IMR-90 (cell line): ENCODE results near the gene DUSP9. TPM values are rescaled to one million over a fixed set of nuclear protein-coding genes. Genes with fewer than 3 reads are reported as not detected.

Source experiments
- ATAC-seq: fragments of 200-7000 bp; cut with Tn5 transposase; 2 replicates; pipeline ENCODE4 v1.9.1; 2020; ENCODE audit warnings: low read depth, mild to moderate bottlenecking, moderate library complexity
- BruUV-seq: library from RNA; stranded (reverse); fragments of 400-500 nt; replicated peaks from 2 replicates; lab custom pipeline; 2021; lab: Mats Ljungman, UMichigan
- CTCF ChIA-PET: fragments of 300-600 bp; formaldehyde crosslinking; extraction: SDS; loops from one replicate; lab custom pipeline; 2021; ENCODE audit warnings: antibody characterized with exemption; lab: Yijun Ruan, JAX
- POLR2A ChIA-PET: fragments of 300-600 bp; sonication (Branson Sonifier 250); formaldehyde crosslinking; loops from one replicate; lab custom pipeline; 2022; ENCODE audit warnings: antibody characterized with exemption; ENCODE audit not compliant: unreplicated experiment; lab: Charles Lee
- DNase-seq: peaks from one replicate; pipeline ENCODE4 v3.0.0; 2013
- H2AFZ ChIP-seq: replicated peaks from 2 replicates; pipeline ENCODE3; 2013; ENCODE audit warnings: low read length, mild to moderate bottlenecking; ENCODE audit not compliant: poor library complexity
- H2AK5ac ChIP-seq: 2 replicates; pipeline ENCODE4 v1.6.1; 2013; ENCODE audit warnings: low read depth, low read length, inconsistent platforms
- H2AK9ac ChIP-seq: replicated peaks from 2 replicates; pipeline ENCODE3; 2013; ENCODE audit warnings: mild to moderate bottlenecking, low read depth, low read length, moderate library complexity; ENCODE audit not compliant: poor library complexity
- H2BK120ac ChIP-seq: 2 replicates; pipeline ENCODE4 v1.6.1; 2013; ENCODE audit warnings: low read depth, low read length, inconsistent platforms
- H2BK15ac ChIP-seq: 3 replicates; pipeline ENCODE4 v1.6.1; 2013; ENCODE audit warnings: low read depth, low read length, inconsistent platforms
- H2BK20ac ChIP-seq: 2 replicates; pipeline ENCODE4 v1.6.1; 2013; ENCODE audit warnings: low read depth, mild to moderate bottlenecking, inconsistent platforms, low read length, moderate library complexity
- H2BK5ac ChIP-seq: 2 replicates; pipeline ENCODE4 v1.6.1; 2013; ENCODE audit warnings: mild to moderate bottlenecking, low read depth, low read length, inconsistent platforms; ENCODE audit not compliant: poor library complexity, severe bottlenecking
- H3K14ac ChIP-seq: replicated peaks from 2 replicates; pipeline ENCODE4 v1.6.1; 2013; ENCODE audit warnings: low read depth, low read length, inconsistent platforms
- H3K18ac ChIP-seq: 2 replicates; pipeline ENCODE4 v1.6.1; 2013; ENCODE audit warnings: low read depth, low read length, control low read depth
- H3K23ac ChIP-seq: 2 replicates; pipeline ENCODE4 v1.6.1; 2013; ENCODE audit warnings: low read depth, low read length, inconsistent platforms
- H3K27ac ChIP-seq: 2 replicates; pipeline ENCODE4 v1.5.1; 2013; ENCODE audit warnings: mild to moderate bottlenecking, control low read depth, low read length; ENCODE audit not compliant: insufficient read depth
- H3K27me3 ChIP-seq: 2 replicates; pipeline ENCODE4 v1.6.1; 2013; ENCODE audit warnings: low read length; ENCODE audit not compliant: control insufficient read depth, insufficient read depth
- H3K36me3 ChIP-seq: 2 replicates; pipeline ENCODE4 v1.6.1; 2013; ENCODE audit warnings: low read length, mixed read lengths; ENCODE audit not compliant: control insufficient read depth, insufficient read depth
- H3K4ac ChIP-seq: 2 replicates; pipeline ENCODE4 v1.6.1; 2013; ENCODE audit warnings: low read depth, low read length, inconsistent platforms
- H3K4me1 ChIP-seq: 2 replicates; pipeline ENCODE4 v1.6.1; 2013; ENCODE audit warnings: low read length, mixed read lengths; ENCODE audit not compliant: control insufficient read depth, insufficient read depth
- H3K4me2 ChIP-seq: 2 replicates; pipeline ENCODE4 v1.6.1; 2013; ENCODE audit warnings: low read depth, mild to moderate bottlenecking, control low read depth, low read length, moderate library complexity
- H3K4me3 ChIP-seq: 2 replicates; pipeline ENCODE4 v1.5.1; 2013; ENCODE audit warnings: low read depth, mild to moderate bottlenecking, control low read depth, low read length, moderate library complexity; ENCODE audit not compliant: insufficient read depth
- H3K56ac ChIP-seq: 2 replicates; pipeline ENCODE4 v1.6.1; 2013; ENCODE audit warnings: low read length, inconsistent platforms; ENCODE audit not compliant: insufficient read depth; ENCODE audit errors: extremely low read depth
- H3K79me1 ChIP-seq, 2 experiments: 2 replicates each; pipeline ENCODE4 v1.6.1; 2013; ENCODE audit warnings: low read length in 2 of 2, inconsistent platforms in 1 of 2, low read depth in 1 of 2
- H3K9ac ChIP-seq: 2 replicates; pipeline ENCODE4 v1.6.1; 2013; ENCODE audit warnings: low read depth, low read length, control low read depth
- H3K9me1 ChIP-seq: 2 replicates; pipeline ENCODE4 v1.6.1; 2013; ENCODE audit warnings: low read length, inconsistent platforms; ENCODE audit not compliant: insufficient read depth
- H3K9me3 ChIP-seq: 2 replicates; pipeline ENCODE4 v1.6.1; 2013; ENCODE audit warnings: low read length; ENCODE audit not compliant: control insufficient read depth, insufficient read depth
- H4K20me1 ChIP-seq: 2 replicates; pipeline ENCODE4 v1.6.1; 2013; ENCODE audit warnings: low read length, inconsistent platforms; ENCODE audit not compliant: insufficient read depth
- H4K5ac ChIP-seq: 2 replicates; pipeline ENCODE4 v1.6.1; 2013; ENCODE audit warnings: mild to moderate bottlenecking, low read depth, low read length, control low read depth
- H4K8ac ChIP-seq, 2 experiments: 2 replicates each; pipeline ENCODE4 v1.6.1; 2013; ENCODE audit warnings: low read depth in 2 of 2, low read length in 2 of 2, control low read depth in 1 of 2, inconsistent platforms in 1 of 2
- H4K91ac ChIP-seq: 2 replicates; pipeline ENCODE4 v1.6.1; 2013; ENCODE audit warnings: low read depth, low read length, inconsistent platforms; ENCODE audit not compliant: insufficient read depth
- BHLHE40 ChIP-seq: fragments of 150-350 bp; IDR thresholded peaks from 2 replicates; pipeline ENCODE4 v1.6.1; 2016; ENCODE audit warnings: mild to moderate bottlenecking, low read depth, low read length
- CEBPB ChIP-seq: IDR thresholded peaks from 2 replicates; pipeline ENCODE4 v1.6.1; 2012; ENCODE audit warnings: low read depth, low read length, improper control_type of control experiment
- CTCF ChIP-seq: conservative IDR thresholded peaks from 2 replicates; pipeline ENCODE4 v1.5.1; 2012; ENCODE audit warnings: mild to moderate bottlenecking, low read depth, low read length, improper control_type of control experiment
- FOS ChIP-seq: fragments of 150-350 bp; IDR thresholded peaks from 2 replicates; pipeline ENCODE4 v1.6.1; 2016; ENCODE audit warnings: low read depth, low read length
- MAFK ChIP-seq: IDR thresholded peaks from 2 replicates; pipeline ENCODE4 v1.6.1; 2012; ENCODE audit warnings: low read depth, low read length, improper control_type of control experiment
- RAD21 ChIP-seq: IDR thresholded peaks from 2 replicates; pipeline ENCODE4 v1.6.1; 2012; ENCODE audit warnings: low read length, improper control_type of control experiment
- RCOR1 ChIP-seq: IDR thresholded peaks from 2 replicates; pipeline ENCODE4 v1.6.1; 2012; ENCODE audit warnings: mild to moderate bottlenecking, low read length, improper control_type of control experiment; ENCODE audit not compliant: insufficient replicate concordance
- RFX5 ChIP-seq: IDR thresholded peaks from 2 replicates; pipeline ENCODE4 v1.8.0; 2012; ENCODE audit warnings: low read depth, mild to moderate bottlenecking, low read length, moderate library complexity
- USF2 ChIP-seq: fragments of 150-350 bp; IDR thresholded peaks from 2 replicates; pipeline ENCODE4 v1.6.1; 2017; ENCODE audit warnings: mild to moderate bottlenecking, antibody characterized with exemption, low read length, low read depth
- WGBS, 2 experiments: methylation state at CpG; one replicate each; pipeline versions ENCODE4 v1.1.5 to v1.1.7; 2013; ENCODE audit warnings: missing lambda C conversion rate in 2 of 2; ENCODE audit not compliant: insufficient read length in 1 of 2; ENCODE audit errors: extremely low coverage in 2 of 2; 5-methylcytosine and 5-hydroxymethylcytosine counted together
- dilution Hi-C: fragments of 300-500 bp; cut with HindIII; formaldehyde crosslinking; loops from one replicate; pipeline ENCODE4 v1.14.3; 2018; ENCODE audit warnings: low sequenced_read_pairs; ENCODE audit not compliant: unreplicated experiment
- in situ Hi-C: fragments of 300-500 bp; cut with MboI; formaldehyde crosslinking; loops from 3 replicates; pipeline ENCODE4 v1.14.3; 2019; ENCODE audit warnings: low sequenced_read_pairs, inconsistent platforms, mixed read lengths
- intact Hi-C: fragments of 100-400 bp; cut with micrococcal nuclease; formaldehyde crosslinking; loops from 2 replicates; pipeline ENCODE4 v1.10.0; 2022
- polyA plus RNA-seq, 3 experiments: library from polyadenylated mRNA; depleted of rRNA; stranded (reverse); fragments of >200 nt; gene quantifications; 2 replicates each; pipeline ENCODE4 v1.2.3, GENCODE V29; 2012; ENCODE audit warnings: low replicate concordance in 1 of 3
- total RNA-seq: library from RNA; depleted of rRNA; stranded (reverse); fragments of >200 nt; gene quantifications from 2 replicates; pipeline ENCODE4 v1.2.3, GENCODE V29; 2012

The DUSP9 gene
- total and polyA plus RNA-seq, 2 of the 4 experiments (the other 2 are of a cell fraction), result under 0.01 to 0.09 TPM

- CTCF ChIA-PET, result no interaction called here
- Histone ChIP-seq H3K56ac (no peak overlapping the region), H3K23ac (no peak overlapping the region), H4K91ac (no peak overlapping the region), H3K4me3 (no peak overlapping the region), H3K36me3 (no peaks in the 10 kb centered on the region), H3K27ac (no peak overlapping the region), H3K4me1 (no peaks in the 10 kb centered on the region), H3K27me3 (peaks cover 25% of the 10 kb centered on the region; the same call in 1 of the 2 replicates), H3K9me3 (peaks cover 8% of the 10 kb centered on the region), H3K18ac (no peak overlapping the region), H2BK120ac (no peak overlapping the region), H3K9ac (no peak overlapping the region), H2BK15ac (no peak overlapping the region), H2AK5ac (no peak overlapping the region), H2BK20ac (no peak overlapping the region), H4K20me1 (no peaks in the 10 kb centered on the region), H3K9me1 (no peaks in the 10 kb centered on the region), H3K79me1 (no peaks in the 10 kb centered on the region), H3K4me2 (no peak overlapping the region), H2AK9ac (no peak overlapping the region), H2AFZ (no peak overlapping the region), H4K8ac (no peak overlapping the region), H3K4ac (no peak overlapping the region), H2BK5ac (no peak overlapping the region), H4K5ac (no peak overlapping the region), H3K14ac (no peak overlapping the region)
- POLR2A ChIA-PET, result no interaction called here
- BruUV-seq, result no TSS peak
- in situ Hi-C loops, result no loop called here
- no CpG with 5 or more reads among the region's 15 CpGs for WGBS, 2 experiments
- ATAC-seq (no peak), DNase-seq (no peak)
- intact Hi-C loops, result no loop called here
- TF ChIP-seq USF2 (no peak), FOS (no peak), CEBPB (no peak), RFX5 (no peak), BHLHE40 (no peak), CTCF (no peak), RAD21 (no peak), MAFK (no peak), RCOR1 (no peak)
- dilution Hi-C loops, result no loop called here
These were observed 13.3 kb upstream of the DUSP9 start for GRCh38 chrX:153633607-153634180.
